Smooth muscle cell (in vitro differentiated cells): ENCODE data around the gene MIA. TPM values are rescaled to one million over a fixed set of nuclear protein-coding genes. Genes with fewer than 3 reads are reported as not detected.

Experiments
- DNase-seq: peaks from one replicate; lab custom pipeline; 2025; ENCODE audit not compliant: unreplicated experiment; lab: John Stamatoyannopoulos, UW
- H2AFZ ChIP-seq: fragments of 200-600 bp; sonication (generic); 2 replicates; pipeline ENCODE4 v1.6.0; 2016; ENCODE audit warnings: antibody characterized with exemption, low read depth, mild to moderate bottlenecking
- H3F3A ChIP-seq: fragments of 200-600 bp; sonication (generic); 2 replicates; pipeline ENCODE4 v1.6.0; 2017; ENCODE audit warnings: antibody characterized with exemption, low read depth
- H3K27ac ChIP-seq: fragments of 200-600 bp; sonication (generic); 2 replicates; pipeline ENCODE4 v1.5.1; 2016; ENCODE audit warnings: low read depth, mild to moderate bottlenecking
- H3K27me3 ChIP-seq: fragments of 200-600 bp; sonication (generic); 2 replicates; pipeline ENCODE4 v1.6.1; 2016; ENCODE audit warnings: low read depth, mild to moderate bottlenecking
- H3K36me3 ChIP-seq: fragments of 200-600 bp; sonication (generic); 2 replicates; pipeline ENCODE4 v1.5.1; 2016; ENCODE audit warnings: low read depth
- H3K4me1 ChIP-seq: fragments of 200-600 bp; sonication (generic); 2 replicates; pipeline ENCODE4 v1.5.1; 2016; ENCODE audit warnings: low read depth
- H3K4me2 ChIP-seq: fragments of 200-600 bp; sonication (generic); 2 replicates; pipeline ENCODE4 v1.6.0; 2016; ENCODE audit warnings: mild to moderate bottlenecking
- H3K4me3 ChIP-seq: fragments of 200-600 bp; sonication (generic); 2 replicates; pipeline ENCODE4 v1.5.1; 2016; ENCODE audit warnings: mild to moderate bottlenecking
- H3K79me2 ChIP-seq: fragments of 200-600 bp; sonication (generic); 2 replicates; pipeline ENCODE4 v1.6.0; 2016; ENCODE audit warnings: low read depth, mild to moderate bottlenecking
- H3K9ac ChIP-seq: fragments of 200-600 bp; sonication (generic); 2 replicates; pipeline ENCODE4 v1.6.0; 2016; ENCODE audit warnings: low read depth
- H3K9me3 ChIP-seq: fragments of 200-600 bp; sonication (generic); replicated peaks from 2 replicates; pipeline ENCODE4 v1.5.1; 2016; ENCODE audit warnings: low read depth
- H4K20me1 ChIP-seq: fragments of 200-600 bp; sonication (generic); 2 replicates; pipeline ENCODE4 v1.6.0; 2016; ENCODE audit warnings: low read depth
- WGBS: methylation state at CpG from one replicate; pipeline ENCODE4 v1.1.7; 2016; ENCODE audit warnings: low lambda C conversion rate; 5-methylcytosine and 5-hydroxymethylcytosine counted together
- polyA plus RNA-seq: library from polyadenylated mRNA; unstranded; fragments of >200 nt; fragmentation: Nextera tagmentation; extraction: Ambion mirVana; gene quantifications from 2 replicates; pipeline ENCODE4 v1.2.1, GENCODE V29; 2016
- total RNA-seq: library from RNA; depleted of rRNA; stranded (reverse); fragments of >200 nt; gene quantifications from 2 replicates; pipeline ENCODE4 v1.2.3, GENCODE V29; 2014
- TF ChIP-seq, protein P1 (sequence below): fragments of 200-600 bp; sonication (generic); IDR thresholded peaks from 2 replicates; pipeline ENCODE4 v1.5.1; 2017; ENCODE audit warnings: borderline replicate concordance, mild to moderate bottlenecking, antibody characterized with exemption; ENCODE audit not compliant: insufficient read depth, poor library complexity, severe bottlenecking

Gene MIA
- total and polyA plus RNA-seq, 2 experiments from 2014 or later, result 2.4 to 3.8 TPM

DNA sequence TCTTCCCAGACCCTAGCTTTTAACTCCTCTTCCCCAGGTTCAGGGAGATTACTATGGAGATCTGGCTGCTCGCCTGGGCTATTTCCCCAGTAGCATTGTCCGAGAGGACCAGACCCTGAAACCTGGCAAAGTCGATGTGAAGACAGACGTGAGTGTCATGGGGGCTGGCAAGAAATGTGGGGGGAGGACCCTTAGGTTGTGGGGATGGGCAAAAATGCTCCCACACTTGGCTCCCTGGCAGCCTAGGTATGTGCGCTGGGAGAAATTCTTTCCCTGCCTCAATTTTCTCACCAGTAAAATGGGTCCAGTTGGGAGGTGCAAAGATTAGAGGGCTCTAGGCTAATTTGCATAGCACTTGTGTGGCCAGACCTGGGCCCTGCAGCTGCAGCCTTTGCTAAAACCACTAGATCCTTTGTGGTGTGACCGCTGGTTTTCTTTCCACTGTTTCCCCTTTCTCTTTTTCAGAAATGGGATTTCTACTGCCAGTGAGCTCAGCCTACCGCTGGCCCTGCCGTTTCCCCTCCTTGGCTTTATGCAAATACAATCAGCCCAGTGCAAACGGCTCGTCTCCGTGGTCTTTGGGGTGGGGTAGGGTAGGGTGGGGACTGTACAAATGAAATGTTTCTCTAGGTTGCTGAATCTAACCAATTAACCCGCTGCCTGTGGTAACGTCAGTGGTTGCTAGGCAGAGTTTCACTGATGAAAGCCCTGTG lies 1.8 kb downstream of the MIA start:
- H3K36me3 ChIP-seq, result no peaks in the 10 kb centered on the region
- peak overlapping the region; percentile 89 for H3K4me2 ChIP-seq
- TF ChIP-seq, protein P1, sequence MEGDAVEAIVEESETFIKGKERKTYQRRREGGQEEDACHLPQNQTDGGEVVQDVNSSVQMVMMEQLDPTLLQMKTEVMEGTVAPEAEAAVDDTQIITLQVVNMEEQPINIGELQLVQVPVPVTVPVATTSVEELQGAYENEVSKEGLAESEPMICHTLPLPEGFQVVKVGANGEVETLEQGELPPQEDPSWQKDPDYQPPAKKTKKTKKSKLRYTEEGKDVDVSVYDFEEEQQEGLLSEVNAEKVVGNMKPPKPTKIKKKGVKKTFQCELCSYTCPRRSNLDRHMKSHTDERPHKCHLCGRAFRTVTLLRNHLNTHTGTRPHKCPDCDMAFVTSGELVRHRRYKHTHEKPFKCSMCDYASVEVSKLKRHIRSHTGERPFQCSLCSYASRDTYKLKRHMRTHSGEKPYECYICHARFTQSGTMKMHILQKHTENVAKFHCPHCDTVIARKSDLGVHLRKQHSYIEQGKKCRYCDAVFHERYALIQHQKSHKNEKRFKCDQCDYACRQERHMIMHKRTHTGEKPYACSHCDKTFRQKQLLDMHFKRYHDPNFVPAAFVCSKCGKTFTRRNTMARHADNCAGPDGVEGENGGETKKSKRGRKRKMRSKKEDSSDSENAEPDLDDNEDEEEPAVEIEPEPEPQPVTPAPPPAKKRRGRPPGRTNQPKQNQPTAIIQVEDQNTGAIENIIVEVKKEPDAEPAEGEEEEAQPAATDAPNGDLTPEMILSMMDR, result no peak
- H3K9me3 ChIP-seq, result no peaks in the 10 kb centered on the region
- H2AFZ ChIP-seq, result peak overlapping the region; percentile 57
- H3K4me1 ChIP-seq, result peaks cover 4% of the 10 kb centered on the region
- no peaks in the 10 kb centered on the region for H3K27me3 ChIP-seq
- 22% methylated on average over 13 of the region's 13 CpGs for WGBS
- no peaks in the 10 kb centered on the region for H3K79me2 ChIP-seq
- peak overlapping the region; percentile 92 for H3K27ac ChIP-seq
- peaks cover 7% of the 10 kb centered on the region for H3F3A ChIP-seq
- DNase-seq, result peak; percentile 73
- H3K9ac ChIP-seq, result peak overlapping the region; percentile 78
- peak overlapping the region; percentile 60 for H3K4me3 ChIP-seq
- no peaks in the 10 kb centered on the region for H4K20me1 ChIP-seq

DNA sequence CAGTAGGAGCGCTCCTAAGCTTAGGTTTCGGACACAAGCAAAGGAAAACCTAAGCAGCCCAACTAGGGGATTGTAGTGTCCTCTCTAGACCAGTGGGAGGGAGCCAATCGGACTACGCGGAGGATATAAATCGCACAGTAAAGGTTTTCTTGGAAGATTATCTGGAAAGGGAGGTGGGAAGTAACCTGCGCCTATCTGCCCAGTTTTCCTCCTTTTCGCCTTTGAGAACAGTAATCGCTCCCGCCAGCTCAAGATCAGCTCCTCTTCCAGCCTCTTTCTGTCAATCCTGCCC lies 2.3 kb downstream of the MIA start:
- no peaks in the 10 kb centered on the region for H3K27me3 ChIP-seq
- WGBS, result 1% methylated on average over 7 of the region's 10 CpGs
- TF ChIP-seq, protein P1, result no peak

DNA sequence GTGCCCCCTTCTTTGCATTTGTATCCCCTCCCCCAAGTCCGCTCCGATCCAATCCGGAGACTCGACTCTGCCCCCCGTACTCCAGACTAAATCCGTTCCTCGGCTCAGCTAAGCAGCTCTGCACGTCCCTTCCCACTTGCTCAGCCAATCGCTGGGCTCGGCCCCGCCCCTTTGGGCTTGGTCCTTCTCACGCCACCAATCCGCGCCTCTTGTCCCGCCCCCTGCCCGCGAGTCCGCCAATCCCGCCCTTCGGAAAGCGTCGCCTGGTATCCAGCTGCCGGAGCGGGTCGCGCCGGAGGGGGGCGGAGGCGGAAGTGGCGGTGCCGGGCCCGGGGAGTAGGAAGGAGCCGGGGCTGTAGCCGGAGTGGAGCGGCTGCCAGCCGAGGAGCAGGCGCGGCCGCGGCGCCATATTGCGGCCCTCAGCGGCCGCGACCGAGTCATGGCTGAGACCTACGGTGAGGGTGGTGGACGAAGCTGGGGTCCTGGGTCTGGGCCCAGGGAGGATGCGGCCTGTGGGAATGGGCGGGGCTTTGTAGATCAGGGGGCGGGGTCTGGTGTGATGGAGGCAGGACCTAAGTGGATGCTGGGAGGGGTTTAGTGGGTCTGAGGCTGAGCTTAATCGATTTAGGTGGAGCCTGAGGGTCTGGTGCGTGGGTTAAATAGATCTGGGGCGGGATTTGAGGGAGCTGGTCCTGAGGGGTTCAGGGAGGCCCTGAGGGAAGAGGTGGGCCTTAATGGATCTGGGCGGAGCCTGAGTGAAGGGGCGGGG lies 2.8 kb downstream of the MIA start, which contains the start of gene RAB4B:
TSS of gene RAB4B (plus strand) at position 311 of the 769 bp plus-strand sequence. CDS start at position 440, 129 bp downstream.
- TF ChIP-seq, protein P1, result no peak
- Histone ChIP-seq H3K4me3 (peak within 1 kb of the TSS; percentile 60), H3K79me2 (no peaks in the 10 kb centered on the region), H3K4me2 (peak within 1 kb of the TSS; percentile 89), H2AFZ (peak within 1 kb of the TSS; percentile 57), H3F3A (peaks cover 7% of the 10 kb centered on the region), H4K20me1 (no peaks in the 10 kb centered on the region), H3K9me3 (no peaks in the 10 kb centered on the region), H3K36me3 (no peaks in the 10 kb centered on the region), H3K9ac (peak within 1 kb of the TSS; percentile 78), H3K27me3 (no peaks in the 10 kb centered on the region), H3K27ac (peak within 1 kb of the TSS; percentile 92), H3K4me1 (peaks cover 4% of the 10 kb centered on the region)
- DNase-seq, result peak; percentile 98
- WGBS, result under 1% methylated on average over 51 of the region's 56 CpGs

More for the DNA sequence above, 2.3 kb downstream of the MIA start:
- no peaks in the 10 kb centered on the region for H3K36me3 ChIP-seq
- H3K4me1 ChIP-seq, result peaks cover 4% of the 10 kb centered on the region
- no peak for DNase-seq
- peak overlapping the region; percentile 57 for H2AFZ ChIP-seq
- peak overlapping the region; percentile 89 for H3K4me2 ChIP-seq
- H3F3A ChIP-seq, result peaks cover 7% of the 10 kb centered on the region
- H4K20me1 ChIP-seq, result no peaks in the 10 kb centered on the region
- no peaks in the 10 kb centered on the region for H3K79me2 ChIP-seq
- H3K9ac ChIP-seq, result peak overlapping the region; percentile 78
- H3K4me3 ChIP-seq, result peak overlapping the region; percentile 60
- peak overlapping the region; percentile 92 for H3K27ac ChIP-seq
- H3K9me3 ChIP-seq, result no peaks in the 10 kb centered on the region
